Breast epithelium (tissue), 4 donors: ENCODE results near the gene PDLIM3. TPM values are rescaled to one million over a fixed set of nuclear protein-coding genes. Genes with fewer than 3 reads are reported as not detected.
A peak's percentile ranks its signal among the peaks of the same experiment; 100 is the strongest.

Experiments used
- DNase-seq, 2 donors: peaks; one replicate each; pipeline ENCODE4 v3.0.0-alpha.2; 2019; ENCODE audit warnings: low spot score in 2 of 2
- H3K27ac ChIP-seq, 2 donors: fragments of 200-600 bp; sonication (generic) in 1 of 2; one replicate each; pipeline ENCODE4 v1.5.1; 2016 to 2019; ENCODE audit warnings: mild to moderate bottlenecking in 1 of 2
- H3K27me3 ChIP-seq, 2 donors: fragments of 200-600 bp; sonication (generic) in 1 of 2; one replicate each; pipeline versions ENCODE4 v1.5.1 to v1.6.0; 2017 to 2019; ENCODE audit warnings: control low read depth in 1 of 2, mild to moderate bottlenecking in 1 of 2
- H3K36me3 ChIP-seq: fragments of 200-600 bp; one replicate; pipeline ENCODE4 v1.5.1; 2019
- H3K4me1 ChIP-seq, 2 donors: fragments of 200-600 bp; sonication (generic); one replicate each; pipeline ENCODE4 v1.5.1; 2016 to 2019; ENCODE audit warnings: control low read depth in 1 of 2
- H3K4me3 ChIP-seq, 3 donors: fragments of 200-600 bp; sonication (generic); 1 replicate in 2 of 3; 2 replicates in 1 of 3; pipeline ENCODE4 v1.5.1; 2016 to 2019; ENCODE audit warnings: mild to moderate bottlenecking in 3 of 3, moderate library complexity in 2 of 3
- H3K9me3 ChIP-seq, 2 donors: fragments of 200-600 bp; sonication (generic) in 1 of 2; one replicate each; pipeline ENCODE4 v1.5.1; 2016 to 2019; ENCODE audit warnings: control low read depth in 1 of 2
- CTCF ChIP-seq, 3 donors: fragments of 450-650 bp; IDR thresholded peaks; one replicate each; pipeline ENCODE4 v1.5.1; 2016 to 2017; ENCODE audit warnings: antibody characterized with exemption in 3 of 3, mild to moderate bottlenecking in 3 of 3, moderate library complexity in 3 of 3
- POLR2A ChIP-seq: fragments of 450-650 bp; IDR thresholded peaks from one replicate; pipeline ENCODE4 v1.6.1; 2016; ENCODE audit warnings: antibody characterized with exemption, mild to moderate bottlenecking, moderate library complexity
- POLR2AphosphoS5 ChIP-seq, 3 donors: sonication (generic); formaldehyde crosslinking; IDR thresholded peaks; one replicate each; pipeline ENCODE4 v1.6.1; 2017; ENCODE audit warnings: antibody characterized with exemption in 3 of 3
- intact Hi-C: fragments of 100-400 bp; cut with DNase I; formaldehyde crosslinking; loops from one replicate; pipeline ENCODE4 v1.15.1; 2023; ENCODE audit warnings: low total_unique reads
- total RNA-seq, 3 donors: library from RNA; depleted of rRNA; stranded (reverse); fragments of >200 nt; gene quantifications; one replicate each; pipeline ENCODE4 v1.1.0, GENCODE V29; 2016

Gene PDLIM3
- total RNA-seq, 3 donors from 2014 or later, result 25.3 to 181 (median 175) TPM

GRCh38 chr4:185542626-185543315, 7.5 kb upstream of the PDLIM3 start:
- no peak overlapping the region for H3K4me3 ChIP-seq
- H3K4me1 ChIP-seq, result peaks cover 0 to 7% of the 10 kb centered on the region in 2 donors
- H3K27ac ChIP-seq, result no peak overlapping the region
- TF ChIP-seq POLR2AphosphoS5 (IDR thresholded peaks at IDR 0.05), result no peak
- TF ChIP-seq CTCF (IDR thresholded peaks at IDR 0.05), result no peak
- TF ChIP-seq POLR2A, result no peak
- no peak for DNase-seq
- H3K36me3 ChIP-seq, result no peaks in the 10 kb centered on the region
- intact Hi-C loops, result no loop called here
- no peaks in the 10 kb centered on the region for H3K27me3 ChIP-seq
- H3K9me3 ChIP-seq, result no peaks in the 10 kb centered on the region

- Histone ChIP-seq H3K4me3 (peak overlapping the region in 1 of 3 donors; percentile 33), H3K36me3 (no peaks in the 10 kb centered on the region), H3K27ac (peak overlapping the region; percentile 68 to 70), H3K4me1 (peaks cover 0 to 7% of the 10 kb centered on the region in 2 donors), H3K9me3 (no peaks in the 10 kb centered on the region), H3K27me3 (no peaks in the 10 kb centered on the region)
- intact Hi-C loops, result no loop called here
- DNase-seq, result peak; percentile 57 to 61
- peak in 1 of 3 donors; percentile 40 for TF ChIP-seq POLR2AphosphoS5 (IDR thresholded peaks at IDR 0.05)
- no peak for TF ChIP-seq POLR2A
- TF ChIP-seq CTCF (IDR thresholded peaks at IDR 0.05), result no peak
Measured at GRCh38 chr4:185541251-185541727, 6.0 kb upstream of the PDLIM3 start.

- Histone ChIP-seq H3K27me3 (no peaks in the 10 kb centered on the region), H3K4me3 (peak overlapping the region in 1 of 3 donors; percentile 33), H3K36me3 (no peaks in the 10 kb centered on the region), H3K4me1 (peaks cover 0 to 7% of the 10 kb centered on the region in 2 donors), H3K9me3 (no peaks in the 10 kb centered on the region), H3K27ac (peak overlapping the region; percentile 68 to 70)
- DNase-seq, result no peak
- TF ChIP-seq POLR2A, result no peak
- TF ChIP-seq CTCF (IDR thresholded peaks at IDR 0.05), result no peak
- TF ChIP-seq POLR2AphosphoS5 (IDR thresholded peaks at IDR 0.05), result no peak
- intact Hi-C loops, result no loop called here
Measured at GRCh38 chr4:185540487-185541120, 5.3 kb upstream of the PDLIM3 start.

GRCh38 chr4:185540040-185540439, 4.7 kb upstream of the PDLIM3 start:
- Histone ChIP-seq H3K4me1 (peaks cover 0 to 7% of the 10 kb centered on the region in 2 donors), H3K36me3 (no peaks in the 10 kb centered on the region)

More at GRCh38 chr4:185540040-185540439, 4.7 kb upstream of the PDLIM3 start:
- intact Hi-C loops, result no loop called here
- Histone ChIP-seq H3K4me3 (no peak overlapping the region), H3K27me3 (no peaks in the 10 kb centered on the region), H3K27ac (no peak overlapping the region), H3K9me3 (no peaks in the 10 kb centered on the region)
- TF ChIP-seq CTCF (IDR thresholded peaks at IDR 0.05) (no peak), POLR2AphosphoS5 (IDR thresholded peaks at IDR 0.05) (no peak), POLR2A (no peak)
- no peak for DNase-seq
